Stromal cell of bone marrow (primary cell): ENCODE measurements around the gene SVEP1.
"Not testable (repeated sequence)": the region's sequence is repeated elsewhere in the genome, so short reads cannot be mapped to it uniquely, and the experiment has no call there.

Experiments
- DNase-seq: peaks from one replicate; pipeline ENCODE4 v3.0.0-alpha.2; 2012; ENCODE audit warnings: low read depth

SVEP1 gene

GRCh38 chr9:110578575-110579033 is 937 bp downstream of the SVEP1 start:
- no peak for DNase-seq

DNA sequence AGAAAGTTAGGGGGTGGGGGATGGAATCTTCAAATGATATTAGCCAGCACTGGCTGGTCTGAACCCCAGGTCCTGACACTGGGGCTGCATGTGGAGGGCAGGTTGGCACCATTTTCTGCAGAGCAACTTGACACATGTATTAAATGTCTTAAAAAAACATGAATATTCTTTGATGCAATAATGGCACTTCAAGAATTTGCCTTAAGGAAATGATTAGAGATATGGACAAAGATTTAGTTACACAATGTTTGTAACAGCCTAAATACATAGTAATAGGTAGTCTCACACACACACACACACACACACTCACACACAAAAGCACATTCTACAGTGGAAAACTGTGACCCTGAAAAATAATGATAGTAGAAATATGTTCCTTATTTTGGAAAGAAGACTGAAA is 3.6 kb downstream of the SVEP1 start:
- no peak for DNase-seq

DNA sequence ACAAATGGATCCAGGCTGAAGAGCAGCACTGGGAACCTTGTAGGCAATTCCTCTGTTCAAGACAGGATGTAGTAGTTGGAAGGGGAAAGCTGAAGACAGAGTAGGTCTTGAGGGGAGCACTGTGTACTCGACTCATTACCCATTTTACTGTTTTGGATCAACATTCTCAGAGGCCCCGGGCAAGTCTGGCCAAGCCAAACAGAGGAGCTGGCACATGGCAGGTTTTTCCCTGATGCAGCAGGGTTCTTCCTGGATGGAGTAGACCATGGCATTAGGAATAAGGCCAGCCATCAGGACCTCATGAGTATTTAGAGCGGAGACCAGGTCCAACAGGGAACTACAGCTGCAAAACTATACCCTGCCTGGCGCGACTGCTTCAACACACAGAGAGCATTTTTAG is 4.4 kb downstream of the SVEP1 start:
- peak; percentile 50 for DNase-seq

GRCh38 chr9:110573305-110573704 is 6.2 kb downstream of the SVEP1 start:
- no peak for DNase-seq

GRCh38 chr9:110571801-110572483 is 7.6 kb downstream of the SVEP1 start:
- DNase-seq: no peak

GRCh38 chr9:110566156-110566555 is 13.4 kb downstream of the SVEP1 start:
- no peak for DNase-seq

GRCh38 chr9:110561826-110562225 is 17.7 kb downstream of the SVEP1 start:
- no peak for DNase-seq

DNA sequence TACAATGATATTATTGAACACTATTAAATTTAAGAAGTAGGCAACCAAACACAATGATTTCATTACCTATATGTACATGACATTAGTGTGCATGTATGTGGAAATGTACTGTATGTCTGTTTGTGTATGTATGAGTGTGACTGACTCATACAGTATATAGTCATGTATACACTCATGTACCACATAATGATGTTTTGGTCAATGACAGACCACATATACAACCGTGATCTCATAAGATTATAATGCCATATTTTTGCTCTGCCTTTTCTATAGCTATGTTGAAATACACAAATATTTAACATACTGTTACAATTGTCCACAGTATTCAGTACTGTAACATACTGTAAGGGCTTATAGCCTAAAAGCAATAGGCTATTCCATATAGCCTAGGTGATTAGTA is 19.7 kb downstream of the SVEP1 start:
- no peak for DNase-seq

DNA sequence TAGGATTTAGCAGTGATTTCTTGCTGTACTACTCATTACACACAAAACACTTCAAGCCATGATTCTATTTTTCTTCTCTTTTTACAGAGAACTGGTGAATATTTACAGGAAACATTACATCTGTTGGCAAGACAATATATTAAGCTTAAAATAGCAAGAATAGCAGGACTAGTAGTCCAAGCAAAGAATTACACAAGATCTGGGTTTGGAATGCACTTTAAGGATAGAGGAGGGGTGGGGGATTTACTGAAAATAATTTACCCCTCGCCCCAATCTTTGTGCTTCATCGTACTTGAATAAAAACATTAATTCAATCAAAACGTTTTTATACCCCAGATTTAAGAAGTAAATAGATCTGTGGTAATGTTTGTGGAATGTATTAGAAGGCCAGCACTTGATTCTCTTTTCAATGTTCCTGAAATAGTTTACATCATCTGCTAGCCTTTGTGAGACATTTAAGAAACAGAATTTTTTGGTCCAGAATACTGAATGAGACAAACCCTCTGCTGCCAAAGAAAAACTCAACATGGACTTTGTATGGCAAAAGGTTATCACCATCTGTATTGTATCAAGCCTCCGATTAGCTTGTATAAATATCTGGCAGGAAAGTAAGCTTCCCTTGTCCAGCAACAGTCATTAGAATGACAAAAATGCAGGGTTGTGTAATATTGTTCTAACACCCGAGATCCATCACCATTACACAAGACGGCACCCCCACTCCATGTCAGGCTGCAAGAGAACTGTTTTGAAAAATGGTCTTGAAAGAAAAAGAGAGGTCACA is 23.8 kb downstream of the SVEP1 start:
- DNase-seq: peak; percentile 50

- DNase-seq: no peak
Observed at GRCh38 chr9:110546411-110546871, 33.1 kb downstream of the SVEP1 start.

DNA sequence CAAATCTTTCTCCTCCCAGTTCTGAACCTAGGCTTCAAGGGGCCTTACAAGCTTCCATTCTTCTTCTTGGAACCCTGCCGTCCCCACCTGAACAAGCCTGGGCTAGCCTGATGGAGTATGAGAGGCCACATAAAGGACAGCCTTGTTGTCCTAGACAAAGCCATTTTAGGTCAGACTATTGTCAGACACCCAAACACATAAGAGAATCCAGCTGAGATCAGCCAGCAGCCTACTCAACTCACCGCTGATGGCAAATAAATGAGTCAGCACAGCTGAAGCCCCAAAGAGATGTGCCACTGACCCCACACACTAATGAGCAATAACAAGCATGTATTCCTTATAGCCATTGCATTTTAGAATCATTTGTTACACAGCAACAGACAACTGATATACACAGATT is 33.8 kb downstream of the SVEP1 start:
- no peak for DNase-seq

GRCh38 chr9:110543631-110544051 is 35.9 kb downstream of the SVEP1 start:
- no peak for DNase-seq

GRCh38 chr9:110541950-110542349 is 37.6 kb downstream of the SVEP1 start:
- DNase-seq: no peak

DNA sequence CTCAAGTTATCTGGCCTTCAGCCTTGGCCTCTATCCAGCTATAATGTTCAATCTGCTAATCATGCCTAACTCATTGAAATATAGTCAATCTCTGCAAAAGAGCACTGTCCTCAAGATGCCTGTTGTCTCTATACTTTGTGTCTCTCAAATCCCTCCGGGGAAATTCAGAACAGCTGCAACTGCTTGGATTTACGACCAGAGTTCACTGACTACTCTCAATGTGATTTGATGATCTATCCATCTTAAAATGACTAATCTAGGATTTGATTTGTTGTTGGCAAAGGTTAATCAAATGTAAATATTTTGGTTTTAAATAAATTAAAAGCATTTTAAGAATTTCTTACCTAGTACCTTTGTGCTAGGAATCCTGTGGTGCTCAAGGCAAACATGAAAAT is 40.9 kb downstream of the SVEP1 start:
- DNase-seq: no peak

DNA sequence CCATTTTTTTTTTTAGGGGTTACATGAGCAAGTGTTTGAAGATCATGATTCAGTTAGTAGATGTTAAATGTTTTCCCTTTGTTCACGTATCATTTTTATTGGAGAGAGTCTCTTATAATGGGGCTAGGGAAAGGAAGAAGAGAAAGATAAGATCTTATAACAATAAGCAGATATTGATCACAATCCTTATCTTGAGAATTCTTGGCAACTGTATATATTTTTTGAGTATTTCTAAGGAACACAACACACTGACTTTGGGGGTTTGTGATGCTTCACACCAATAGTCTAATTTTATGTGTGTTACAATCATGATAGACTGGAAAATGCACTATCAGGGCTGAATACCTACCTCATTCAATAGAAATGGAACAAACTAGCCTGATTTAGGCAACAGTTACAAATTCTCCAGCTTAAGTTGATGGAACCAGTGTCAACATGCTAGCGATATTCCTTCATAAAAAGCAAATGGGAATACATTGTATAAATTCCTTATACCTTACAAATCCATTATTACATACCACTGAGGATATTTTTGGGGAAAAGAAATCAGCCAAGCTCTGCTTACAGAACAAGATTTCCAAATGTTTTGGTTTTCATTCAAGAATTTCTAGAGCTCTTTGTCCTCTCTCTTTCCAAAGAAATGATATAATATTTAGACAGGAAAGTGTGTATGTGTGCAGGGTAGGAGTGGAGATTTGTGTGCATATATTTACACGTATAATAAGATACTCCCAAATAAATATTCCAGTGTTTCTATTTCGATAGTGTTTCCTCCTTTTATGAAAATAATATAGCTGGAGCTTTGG is 41.5 kb downstream of the SVEP1 start:
- peak; percentile 47 for DNase-seq

- DNase-seq: peak; percentile 87
Observed at GRCh38 chr9:110536822-110537221, 42.7 kb downstream of the SVEP1 start.

DNA sequence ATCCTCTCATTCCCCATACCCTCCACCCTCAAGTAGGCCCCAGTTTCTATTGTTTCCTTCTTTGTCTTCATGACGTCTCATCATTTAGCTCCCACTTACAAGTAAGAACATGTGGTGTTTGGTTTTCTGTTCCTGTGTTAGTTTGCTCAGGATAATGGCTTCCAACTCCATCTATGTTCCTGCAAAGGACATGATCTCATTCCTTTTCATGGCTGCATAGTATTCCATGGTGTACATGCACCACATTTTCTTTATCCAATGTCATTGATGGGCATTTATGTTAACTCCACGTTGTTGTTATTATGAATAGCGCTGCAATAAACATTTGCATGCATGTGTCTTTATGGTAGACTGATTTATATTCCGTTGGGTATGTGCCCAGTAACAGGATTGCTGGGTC is 45.4 kb downstream of the SVEP1 start:
- not testable (repeated sequence) for DNase-seq

DNA sequence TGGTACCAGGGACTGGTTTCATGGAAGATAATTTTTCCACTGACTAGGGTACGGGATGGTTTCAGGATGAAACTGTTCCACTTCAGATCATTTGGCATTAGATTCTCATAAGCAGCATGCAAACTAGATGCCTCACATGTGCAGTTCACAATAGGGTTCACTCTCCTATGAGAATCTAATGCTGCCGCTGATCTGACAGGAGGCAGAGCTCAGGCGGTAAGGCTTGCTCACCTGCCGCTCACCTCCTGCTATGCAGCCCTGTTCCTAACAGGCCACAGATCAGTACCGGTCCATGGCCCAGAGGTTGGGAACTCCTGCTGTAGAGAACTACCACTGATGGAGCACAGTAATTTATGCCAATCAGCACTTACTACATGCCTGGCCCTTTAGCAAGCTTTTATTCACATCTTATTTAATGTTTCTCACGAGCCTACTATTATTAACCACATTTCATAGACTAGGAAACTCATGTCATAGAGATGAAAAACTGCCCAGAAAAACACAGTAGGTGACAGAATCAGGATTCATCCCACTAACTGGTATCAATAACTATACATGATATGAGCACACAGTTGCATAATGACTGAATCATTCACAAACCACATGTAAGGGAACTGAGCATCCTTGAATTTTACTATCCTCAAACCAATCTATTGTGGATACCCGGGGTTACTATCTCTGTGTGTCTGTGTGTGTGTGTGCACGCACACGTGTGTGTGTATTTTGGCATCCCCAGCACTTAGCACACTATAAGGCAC is 46.5 kb downstream of the SVEP1 start:
- no peak for DNase-seq

DNA sequence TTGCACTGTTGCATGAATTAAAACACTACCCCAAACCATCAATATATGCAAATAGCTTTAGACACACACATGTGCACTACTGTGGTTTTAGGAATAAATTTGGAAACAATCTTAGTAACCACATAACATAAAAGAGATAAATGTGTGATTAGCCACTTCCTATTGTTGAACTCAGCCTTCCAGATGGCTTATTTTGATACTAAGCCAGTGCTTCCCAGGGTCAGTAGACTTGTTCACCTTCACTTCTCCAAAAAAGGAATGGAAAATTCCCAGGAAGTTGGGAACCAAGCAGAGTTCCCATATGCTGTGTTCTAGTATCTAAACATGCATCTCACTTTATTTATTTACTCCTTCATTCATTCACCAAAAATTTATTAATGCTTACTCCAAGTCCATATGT is 47.8 kb downstream of the SVEP1 start:
- no peak for DNase-seq

DNA sequence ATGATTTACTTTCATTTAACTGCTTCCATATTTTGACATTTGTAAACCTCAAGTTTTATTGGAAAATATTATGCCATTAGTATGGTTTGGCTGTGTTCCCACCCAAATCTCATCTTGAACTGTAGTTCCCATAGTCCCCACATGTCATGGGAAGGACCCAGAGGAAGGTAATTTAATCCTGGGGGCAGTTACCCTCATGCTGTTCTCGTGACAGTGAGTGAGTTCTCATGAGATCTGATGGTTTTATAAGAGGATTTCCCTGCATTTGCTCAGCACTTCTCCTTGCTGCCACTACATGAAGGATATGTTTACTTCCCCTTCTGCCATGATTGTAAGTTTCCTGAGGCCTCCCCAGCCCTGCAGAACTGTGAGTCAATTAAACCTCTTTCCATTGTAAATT is 48.3 kb downstream of the SVEP1 start:
- DNase-seq: not testable (repeated sequence)

DNA sequence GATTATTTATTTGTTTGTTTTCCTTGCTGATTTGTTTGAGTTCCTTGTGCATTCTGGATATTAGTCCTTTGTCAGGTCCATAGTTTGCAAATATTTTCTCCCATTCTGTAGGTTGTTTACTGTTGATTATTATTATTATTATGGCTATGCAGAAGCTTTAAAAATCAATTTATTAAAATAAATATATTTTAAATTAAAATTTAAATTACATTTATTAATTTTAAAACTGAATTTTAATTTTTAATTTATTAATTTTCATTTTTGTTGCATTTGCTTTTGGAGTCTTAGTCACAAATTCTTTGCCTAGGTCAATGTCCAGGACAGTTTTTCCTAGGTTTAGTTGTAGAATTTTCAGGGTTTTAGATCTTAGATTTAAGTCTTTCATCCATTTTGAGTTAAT is 50.9 kb downstream of the SVEP1 start:
- DNase-seq: no peak

DNA sequence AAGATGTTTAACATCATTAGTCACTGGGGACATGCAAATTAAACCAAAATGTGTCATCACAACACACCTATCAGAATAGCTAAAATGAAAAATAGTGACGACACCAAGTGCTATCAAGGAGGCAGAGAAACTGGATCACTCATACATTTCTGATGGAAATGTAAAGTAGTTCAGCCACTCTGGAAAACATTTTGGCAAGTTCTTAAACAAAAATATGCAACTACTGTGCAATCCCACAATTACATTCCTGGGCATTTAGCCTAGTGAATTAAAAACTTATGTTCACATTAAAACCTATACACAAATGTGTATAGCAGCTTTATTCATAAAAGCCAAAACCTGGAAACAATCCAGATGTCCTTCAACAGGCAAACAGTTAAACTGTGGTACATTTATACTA is 53.1 kb downstream of the SVEP1 start:
- peak; percentile 35 for DNase-seq
